HL-60 (cell line): ENCODE results near the gene RALA.

Experiments used
- DNase-seq, 2 experiments: peaks; one replicate each; pipeline ENCODE4 v3.0.0-alpha.2; 2010 to 2020; ENCODE audit warnings: low read depth in 1 of 2, low spot score in 1 of 2
- H3K27ac ChIP-seq: fragments of 250-450 bp; sonication (Bioruptor Pico); replicated peaks from 2 replicates; pipeline ENCODE4 v1.5.1; 2020; ENCODE audit warnings: mild to moderate bottlenecking, moderate library complexity
- H3K27me3 ChIP-seq: fragments of 250-450 bp; sonication (Bioruptor Pico); 2 replicates; pipeline ENCODE4 v1.5.1; 2021; ENCODE audit warnings: mild to moderate bottlenecking, moderate library complexity; ENCODE audit not compliant: insufficient read depth, poor library complexity, severe bottlenecking
- H3K4me3 ChIP-seq: replicated peaks from 2 replicates; pipeline ENCODE4 v1.5.1; 2011; ENCODE audit warnings: mild to moderate bottlenecking, control low read depth, low read length; ENCODE audit not compliant: insufficient read depth
- CTCF ChIP-seq: IDR thresholded peaks from one replicate; pipeline ENCODE4 v1.5.1; 2011; ENCODE audit warnings: low read length, control low read depth, inconsistent platforms; ENCODE audit not compliant: insufficient read depth
- GABPA ChIP-seq: IDR thresholded peaks from 2 replicates; pipeline ENCODE4 v1.6.1; 2012; ENCODE audit warnings: low read depth
- POLR2AphosphoS5 ChIP-seq: IDR thresholded peaks from 2 replicates; pipeline ENCODE4 v1.6.1; 2012; ENCODE audit warnings: low read depth
- SPI1 ChIP-seq: IDR thresholded peaks from 2 replicates; pipeline ENCODE4 v1.6.1; 2012; ENCODE audit warnings: low read depth, mild to moderate bottlenecking, borderline replicate concordance
- TF ChIP-seq, protein P1 (sequence below): IDR thresholded peaks from 2 replicates; pipeline ENCODE4 v1.6.1; 2012; ENCODE audit warnings: low read depth; ENCODE audit not compliant: insufficient replicate concordance

The RALA gene

DNA sequence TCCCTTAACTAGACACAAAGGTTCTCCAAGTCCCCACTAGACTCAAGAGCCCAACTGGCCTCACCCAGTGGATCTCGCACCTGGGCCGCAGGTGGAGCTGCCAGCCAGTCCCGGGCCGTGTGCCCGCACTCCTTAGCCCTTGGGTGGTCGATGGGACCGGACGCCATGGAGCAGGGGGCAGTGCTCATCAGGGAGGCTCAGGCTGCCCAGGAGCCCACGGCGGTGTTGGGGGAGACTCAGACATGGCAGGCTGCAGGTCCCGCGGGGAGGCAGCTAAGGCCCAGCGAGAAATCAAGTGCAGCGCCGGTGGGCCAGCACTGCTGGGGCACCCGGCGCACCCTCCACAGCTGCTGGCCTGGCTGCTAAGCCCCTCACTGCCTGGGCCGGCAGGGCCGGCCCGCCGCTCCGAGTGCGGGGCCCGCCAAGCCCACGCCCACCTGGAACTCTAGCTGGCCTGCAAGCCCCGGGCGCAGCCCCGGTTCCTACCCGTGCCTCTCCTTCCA, 130.5 kb downstream of the RALA start:
- no peak overlapping the region for H3K27ac ChIP-seq
- no peak for DNase-seq
- no peak overlapping the region for H3K4me3 ChIP-seq
- no peaks in the 10 kb centered on the region for H3K27me3 ChIP-seq
- TF ChIP-seq POLR2AphosphoS5 = no peak
- no peak for TF ChIP-seq CTCF
- TF ChIP-seq SPI1 = no peak
- TF ChIP-seq GABPA = no peak
- TF ChIP-seq, protein P1, sequence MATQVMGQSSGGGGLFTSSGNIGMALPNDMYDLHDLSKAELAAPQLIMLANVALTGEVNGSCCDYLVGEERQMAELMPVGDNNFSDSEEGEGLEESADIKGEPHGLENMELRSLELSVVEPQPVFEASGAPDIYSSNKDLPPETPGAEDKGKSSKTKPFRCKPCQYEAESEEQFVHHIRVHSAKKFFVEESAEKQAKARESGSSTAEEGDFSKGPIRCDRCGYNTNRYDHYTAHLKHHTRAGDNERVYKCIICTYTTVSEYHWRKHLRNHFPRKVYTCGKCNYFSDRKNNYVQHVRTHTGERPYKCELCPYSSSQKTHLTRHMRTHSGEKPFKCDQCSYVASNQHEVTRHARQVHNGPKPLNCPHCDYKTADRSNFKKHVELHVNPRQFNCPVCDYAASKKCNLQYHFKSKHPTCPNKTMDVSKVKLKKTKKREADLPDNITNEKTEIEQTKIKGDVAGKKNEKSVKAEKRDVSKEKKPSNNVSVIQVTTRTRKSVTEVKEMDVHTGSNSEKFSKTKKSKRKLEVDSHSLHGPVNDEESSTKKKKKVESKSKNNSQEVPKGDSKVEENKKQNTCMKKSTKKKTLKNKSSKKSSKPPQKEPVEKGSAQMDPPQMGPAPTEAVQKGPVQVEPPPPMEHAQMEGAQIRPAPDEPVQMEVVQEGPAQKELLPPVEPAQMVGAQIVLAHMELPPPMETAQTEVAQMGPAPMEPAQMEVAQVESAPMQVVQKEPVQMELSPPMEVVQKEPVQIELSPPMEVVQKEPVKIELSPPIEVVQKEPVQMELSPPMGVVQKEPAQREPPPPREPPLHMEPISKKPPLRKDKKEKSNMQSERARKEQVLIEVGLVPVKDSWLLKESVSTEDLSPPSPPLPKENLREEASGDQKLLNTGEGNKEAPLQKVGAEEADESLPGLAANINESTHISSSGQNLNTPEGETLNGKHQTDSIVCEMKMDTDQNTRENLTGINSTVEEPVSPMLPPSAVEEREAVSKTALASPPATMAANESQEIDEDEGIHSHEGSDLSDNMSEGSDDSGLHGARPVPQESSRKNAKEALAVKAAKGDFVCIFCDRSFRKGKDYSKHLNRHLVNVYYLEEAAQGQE = no peak

GRCh38 chr7:39754326-39755120, 131.2 kb downstream of the RALA start:
- no peak for TF ChIP-seq POLR2AphosphoS5
- TF ChIP-seq, protein P1 = no peak
- no peak for TF ChIP-seq SPI1
- TF ChIP-seq CTCF = no peak
- no peak for TF ChIP-seq GABPA
- DNase-seq = no peak
- H3K4me3 ChIP-seq = no peak overlapping the region
- H3K27me3 ChIP-seq = no peaks in the 10 kb centered on the region
- H3K27ac ChIP-seq = no peak overlapping the region

GRCh38 chr7:39757604-39758003, 134.2 kb downstream of the RALA start:
- no peak overlapping the region for H3K27ac ChIP-seq
- TF ChIP-seq, protein P1 = no peak
- TF ChIP-seq CTCF (no peak), POLR2AphosphoS5 (no peak), GABPA (no peak), SPI1 (no peak)
- DNase-seq = no peak
- no peaks in the 10 kb centered on the region for H3K27me3 ChIP-seq
- no peak overlapping the region for H3K4me3 ChIP-seq
